Heart right ventricle (tissue), 16 donors: ENCODE results near the gene ZNF587. TPM values are rescaled to one million over a fixed set of nuclear protein-coding genes. Genes with fewer than 3 reads are reported as not detected.

Experiments
- ATAC-seq, 8 donors: fragments of 200-7000 bp; cut with Tn5 transposase; one replicate each; pipeline ENCODE4 v1.9.1; 2020; ENCODE audit warnings: mild to moderate bottlenecking in 8 of 8, moderate library complexity in 8 of 8, moderate number of reproducible peaks in 1 of 8
- DNase-seq, 2 donors: peaks; one replicate each; pipeline ENCODE4 v3.0.0-alpha.2; 2020
- H3K27ac ChIP-seq, 10 donors: fragments of 200-600 bp; sonication (generic) in 2 of 10; one replicate each; pipeline versions ENCODE4 v1.5.0 to v1.8.0; 2020 to 2022; ENCODE audit warnings: mild to moderate bottlenecking in 3 of 10
- H3K27me3 ChIP-seq, 7 donors: fragments of 200-600 bp; one replicate each; pipeline ENCODE4 v1.8.0; 2021 to 2022; ENCODE audit warnings: mild to moderate bottlenecking in 2 of 7
- H3K36me3 ChIP-seq, 9 donors: fragments of 200-600 bp; sonication (generic) in 1 of 9; one replicate each; pipeline versions ENCODE4 v1.5.0 to v1.8.0; 2020 to 2022; ENCODE audit warnings: mild to moderate bottlenecking in 2 of 9
- H3K4me1 ChIP-seq, 9 donors: fragments of 200-600 bp; sonication (generic) in 1 of 9; one replicate each; pipeline versions ENCODE4 v1.5.0 to v1.8.0; 2020 to 2022; ENCODE audit warnings: mild to moderate bottlenecking in 4 of 9
- H3K4me3 ChIP-seq, 10 donors: fragments of 200-600 bp; sonication (generic) in 2 of 10; one replicate each; pipeline versions ENCODE4 v1.5.0 to v1.8.0; 2020 to 2022; ENCODE audit warnings: mild to moderate bottlenecking in 7 of 10, moderate library complexity in 2 of 10
- H3K9me3 ChIP-seq, 11 donors: fragments of 200-600 bp in 10 of 11; sonication (generic) in 2 of 11; one replicate each; pipeline versions ENCODE4 v1.5.0 to v1.8.0; 2013 to 2022; ENCODE audit warnings: mild to moderate bottlenecking in 2 of 11, control low read depth in 1 of 11, moderate library complexity in 1 of 11
- WGBS, 2 donors: extraction: QIAGEN DNeasy Blood & Tissue Kit; methylation state at CpG; one replicate each; pipeline ENCODE4 v1.1.7; 2013; ENCODE audit warnings: inconsistent platforms in 1 of 2; 5-methylcytosine and 5-hydroxymethylcytosine counted together
- intact Hi-C, 10 donors: fragments of 100-400 bp; cut with DNase I; formaldehyde crosslinking; loops; one replicate each; pipeline versions ENCODE4 v1.11.1 to v1.14.2; 2022
- polyA plus RNA-seq, 2 donors: library from polyadenylated mRNA; stranded (reverse); fragments of 200-250 nt; gene quantifications; one replicate each; pipeline ENCODE4 v1.2.3, GENCODE V29; 2013
- total RNA-seq, 10 donors: library from RNA; stranded (reverse); fragmentation: NEBNext Ultra II Directional in 3 of 10; extraction: Animal tissue kit (Norgen Biotek cat#: 25700) in 3 of 10; gene quantifications; one replicate each; pipeline versions ENCODE4 v1.2.1 to v1.2.4, GENCODE V29; 2021 to 2023
- TF ChIP-seq, protein P1 (sequence below), 9 donors: fragments of 200-600 bp; sonication (generic) in 2 of 9; IDR thresholded peaks; one replicate each; pipeline versions ENCODE4 v1.5.0 to v1.8.0; 2021 to 2022; ENCODE audit warnings: antibody characterized with exemption in 9 of 9, mild to moderate bottlenecking in 5 of 9, moderate library complexity in 1 of 9
- donor health status: Arrhythmogenic right ventricular cardiomyopathy.
- donor health status: ischemic (EF 13 %, LVEDD 7.1; RV severe dilation, severe dysfunction).
- donor health status: healthy with polysubstance abuse.
- donor health status: DM: no; HTN: yes; CAD: no.
- donor health status: DM: no; HTN: no; CAD: no.
- donor health status: ischemic (EF 25% LVEDD 6.9; RV normal size, moderate dysfunction).
- donor health status: ischemic (EF 25% LVEDD 5.7; RV mildly dilated, moderate dysfunction).
- donor health status: healthy.
- donor health status: DM: yes; HTN: yes; CAD: no.
- donor health status: Ischemic cardiomyopathy.
- donor health status: ischemic (EF 35%, LVEDD 5.7; RV mildly dilated, moderate dysfunction).
- donor health status: nonischemic (EF 11% LVEDD 7.7; RV severe dilation, severe dysfunction).
- donor health status: DM: yes; HTN: yes; CAD: no.
- donor health status: PGD.
- donor health status: ischemic (EF 29% LVEDD 5.4; RV normal size, mild dysfunction).
- donor health status: nonischemic (EF 23%, LVEDD 6.1; RV moderate dilation, normal function).

Gene ZNF587
- total and polyA plus RNA-seq, 12 donors = 4.2 to 39.1 (median 20.0) TPM

DNA sequence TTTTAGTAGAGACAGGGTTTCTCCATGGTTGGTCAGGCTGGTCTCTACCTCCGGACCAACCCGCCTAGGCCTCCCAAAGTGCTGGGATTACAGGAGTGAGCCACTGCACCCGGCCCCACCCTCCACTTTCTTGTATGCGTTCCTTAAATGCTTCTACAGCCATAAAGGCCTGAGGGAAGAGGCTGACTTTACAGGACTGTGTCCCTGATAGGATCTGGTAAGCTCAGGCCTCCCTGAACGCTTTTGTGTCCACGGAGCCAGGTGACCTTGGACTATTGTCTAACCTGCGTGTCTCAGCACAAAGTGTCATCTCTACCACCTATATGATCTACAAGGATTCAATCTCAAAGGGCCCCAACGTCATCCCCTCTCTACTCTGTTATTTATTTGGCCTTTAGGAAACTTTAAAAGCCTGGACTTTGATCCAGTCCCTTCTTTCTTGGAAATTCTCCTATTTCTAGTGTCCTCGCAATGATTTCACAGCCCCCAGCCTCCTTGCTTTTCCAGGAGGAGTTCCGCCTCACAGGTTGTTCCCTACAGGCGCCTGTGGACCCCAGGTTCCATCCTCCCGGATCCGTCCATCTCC lies 35.6 kb upstream of the ZNF587 start:
- intact Hi-C loops = no loop called here

DNA sequence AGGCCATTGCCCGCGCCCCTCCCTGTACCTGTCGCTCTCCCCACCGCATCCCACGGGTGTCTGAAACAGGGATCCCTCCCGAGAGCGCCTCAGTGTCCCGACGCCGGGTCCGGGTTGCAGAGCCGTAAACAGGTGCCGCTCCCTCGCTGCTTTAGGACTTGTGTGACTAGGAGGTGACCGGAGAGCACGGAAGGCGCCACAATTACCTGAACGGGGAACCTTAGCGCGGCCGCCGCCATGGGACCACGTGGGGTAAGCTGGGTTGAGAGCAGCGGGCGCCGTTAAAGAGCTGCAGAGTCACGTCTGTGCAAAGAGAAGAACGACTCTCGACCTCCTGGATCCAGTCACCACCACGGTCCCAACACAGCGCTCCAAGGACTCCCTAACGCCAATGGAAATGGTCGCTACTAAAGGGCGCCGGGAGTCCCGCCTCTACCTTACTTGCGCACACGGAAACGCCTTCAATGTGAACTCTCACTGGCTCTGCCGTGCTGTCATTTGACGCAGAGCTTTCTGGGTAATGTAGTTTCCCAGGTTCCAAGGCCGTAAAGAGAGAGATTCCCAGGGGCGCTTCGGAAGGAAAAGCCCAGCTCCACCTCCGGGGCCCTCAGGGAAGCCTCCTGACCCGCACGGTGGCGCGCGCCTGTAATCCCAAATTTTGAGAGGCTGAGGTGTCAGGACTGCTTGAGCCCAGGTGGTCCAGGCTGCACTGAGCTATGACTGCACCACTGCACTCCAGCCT lies 35.0 kb upstream of the ZNF587 start, which contains the start of gene ZNF552:
Gene ZNF552 (minus strand): TSS at position 409 of the 742 bp plus-strand sequence. CDS start 170 bp downstream, at position 239.
- WGBS, 2 donors = 0% methylated on average over 50 of the region's 50 CpGs

More for the DNA sequence above, 35.6 kb upstream of the ZNF587 start:
- H3K36me3 ChIP-seq = peaks cover 0 to 40% (median 8%) of the 10 kb centered on the region in 9 donors
- peak in 3 of 8 donors; percentile 11 to 16 (median 13) for ATAC-seq
- TF ChIP-seq, protein P1, sequence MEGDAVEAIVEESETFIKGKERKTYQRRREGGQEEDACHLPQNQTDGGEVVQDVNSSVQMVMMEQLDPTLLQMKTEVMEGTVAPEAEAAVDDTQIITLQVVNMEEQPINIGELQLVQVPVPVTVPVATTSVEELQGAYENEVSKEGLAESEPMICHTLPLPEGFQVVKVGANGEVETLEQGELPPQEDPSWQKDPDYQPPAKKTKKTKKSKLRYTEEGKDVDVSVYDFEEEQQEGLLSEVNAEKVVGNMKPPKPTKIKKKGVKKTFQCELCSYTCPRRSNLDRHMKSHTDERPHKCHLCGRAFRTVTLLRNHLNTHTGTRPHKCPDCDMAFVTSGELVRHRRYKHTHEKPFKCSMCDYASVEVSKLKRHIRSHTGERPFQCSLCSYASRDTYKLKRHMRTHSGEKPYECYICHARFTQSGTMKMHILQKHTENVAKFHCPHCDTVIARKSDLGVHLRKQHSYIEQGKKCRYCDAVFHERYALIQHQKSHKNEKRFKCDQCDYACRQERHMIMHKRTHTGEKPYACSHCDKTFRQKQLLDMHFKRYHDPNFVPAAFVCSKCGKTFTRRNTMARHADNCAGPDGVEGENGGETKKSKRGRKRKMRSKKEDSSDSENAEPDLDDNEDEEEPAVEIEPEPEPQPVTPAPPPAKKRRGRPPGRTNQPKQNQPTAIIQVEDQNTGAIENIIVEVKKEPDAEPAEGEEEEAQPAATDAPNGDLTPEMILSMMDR (IDR thresholded peaks at IDR 0.05) = no peak
- H3K9me3 ChIP-seq = no peaks in the 10 kb centered on the region
- WGBS, 2 donors = 11 to 21% methylated on average over 11 to 13 of the region's 13 CpGs
- peak overlapping the region; percentile 57 to 92 (median 78) for H3K4me3 ChIP-seq
- DNase-seq = no peak
- no peaks in the 10 kb centered on the region for H3K27me3 ChIP-seq
- peak overlapping the region in 9 of 10 donors; percentile 71 to 89 (median 82) for H3K27ac ChIP-seq
- peaks cover 2 to 32% (median 19%) of the 10 kb centered on the region in 9 donors for H3K4me1 ChIP-seq

DNA sequence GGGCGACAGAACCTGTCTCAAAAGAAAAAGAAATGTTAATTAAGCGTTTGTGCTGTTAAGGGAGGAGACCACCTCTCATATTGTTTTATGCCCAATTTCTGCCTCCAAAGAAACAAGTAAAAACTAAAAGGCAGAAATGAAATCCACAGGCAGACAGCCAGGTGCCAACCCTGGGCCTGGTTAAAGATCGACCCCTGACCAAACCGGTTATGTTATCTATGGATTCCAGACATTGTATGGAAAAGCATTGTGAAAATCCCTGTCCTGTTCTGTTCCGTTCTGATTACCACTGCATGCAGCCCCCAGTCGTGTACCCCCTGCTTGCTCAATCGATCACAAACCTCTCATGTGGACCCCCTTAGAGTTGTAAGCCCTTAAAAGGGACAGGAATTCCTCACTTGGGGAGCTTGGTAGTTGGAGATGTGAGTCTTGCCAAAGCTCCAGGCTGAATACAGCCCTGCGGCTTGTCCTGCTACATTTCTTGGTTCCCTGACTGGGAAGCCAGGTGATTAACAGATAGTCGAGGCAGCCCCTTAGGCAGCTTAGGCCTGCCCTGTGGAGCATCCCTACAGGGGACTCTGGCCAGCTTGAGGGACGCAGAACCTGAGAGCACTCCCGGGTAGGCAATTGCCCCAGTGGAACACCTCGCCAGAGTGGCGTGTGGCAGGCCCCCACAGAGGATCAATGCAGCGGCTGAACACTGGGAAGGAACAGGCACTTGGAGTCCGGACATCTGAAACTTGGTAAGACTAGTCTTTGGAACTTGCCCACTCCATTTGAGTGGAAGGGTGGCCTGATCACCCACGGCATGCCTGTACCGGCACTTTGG lies 34.2 kb upstream of the ZNF587 start:
- WGBS, 2 donors = 90 to 91% methylated on average over 17 of the region's 17 CpGs
- ATAC-seq (no peak), DNase-seq (no peak)
- Histone ChIP-seq H3K27me3 (no peaks in the 10 kb centered on the region), H3K36me3 (peaks cover 0 to 25% (median 0%) of the 10 kb centered on the region in 9 donors), H3K4me1 (peaks cover 4 to 39% (median 25%) of the 10 kb centered on the region in 9 donors), H3K4me3 (peak overlapping the region in 9 of 10 donors; percentile 69 to 92 (median 80)), H3K9me3 (no peaks in the 10 kb centered on the region), H3K27ac (peak overlapping the region in 9 of 10 donors; percentile 12 to 89 (median 81))
- intact Hi-C loops = loop anchor here in 1 of 10 donors (5.0 kb wide), 1 partner anchor 68 kb away; the partner anchor contains the start of gene ZNF776
- TF ChIP-seq, protein P1 (IDR thresholded peaks at IDR 0.05) = no peak

More for the DNA sequence above, 35.0 kb upstream of the ZNF587 start, which contains the start of gene ZNF552:
- peak within 1 kb of the TSS; percentile 57 to 92 (median 78) for H3K4me3 ChIP-seq
- peaks cover 2 to 32% (median 20%) of the 10 kb centered on the region in 9 donors for H3K4me1 ChIP-seq
- H3K36me3 ChIP-seq = peaks cover 0 to 33% (median 3%) of the 10 kb centered on the region in 9 donors
- peak within 1 kb of the TSS; percentile 12 to 89 (median 82) for H3K27ac ChIP-seq
- intact Hi-C loops = loop anchor here in 1 of 10 donors (5.0 kb wide), 1 partner anchor 67 kb away; the partner anchor contains the start of gene ZNF776
- no peaks in the 10 kb centered on the region for H3K9me3 ChIP-seq
- DNase-seq (peak; percentile 78 to 89), ATAC-seq (peak; percentile 94 to 95 (median 95))
- no peaks in the 10 kb centered on the region for H3K27me3 ChIP-seq
- TF ChIP-seq, protein P1 (IDR thresholded peaks at IDR 0.05) = peak in 1 of 9 donors; percentile 6
